H1 (cell line): ENCODE results near the gene METAP1D.
"Not testable (repeated sequence)": the region's sequence is repeated elsewhere in the genome, so short reads cannot be mapped to it uniquely, and the experiment has no call there.

ENCODE experiments used
- CTBP2 ChIP-seq: IDR thresholded peaks from 2 replicates; pipeline ENCODE4 v1.7.0; 2011; ENCODE audit warnings: borderline replicate concordance, mild to moderate bottlenecking, moderate library complexity, mixed read lengths, low read length; ENCODE audit not compliant: insufficient read depth, insufficient read length
- EZH2 ChIP-seq: fragments of 200-600 bp; sonication (generic); IDR thresholded peaks from 2 replicates; pipeline ENCODE4 v1.7.1; 2012; ENCODE audit warnings: low read depth, mild to moderate bottlenecking, moderate library complexity, low read length, inconsistent platforms; ENCODE audit not compliant: severe bottlenecking
- HDAC6 ChIP-seq: IDR thresholded peaks from one replicate; pipeline ENCODE4 v1.7.1; 2012; ENCODE audit warnings: low read depth, mild to moderate bottlenecking, inconsistent platforms, low read length, moderate library complexity
- KDM5A ChIP-seq: fragments of 200-600 bp; IDR thresholded peaks from 2 replicates; pipeline ENCODE4 v1.7.1; 2012; ENCODE audit warnings: mild to moderate bottlenecking, low read length, inconsistent platforms, mixed read lengths
- POLR2A ChIP-seq, 2 experiments: IDR thresholded peaks; 1 replicate in 1 of 2; 2 replicates in 1 of 2; pipeline ENCODE4 v1.6.1; 2011; ENCODE audit warnings: low read depth in 2 of 2, low read length in 2 of 2, mild to moderate bottlenecking in 2 of 2; ENCODE audit errors: control extremely low read depth in 1 of 2
- TAF1 ChIP-seq: IDR thresholded peaks from 2 replicates; pipeline ENCODE4 v1.6.1; 2011; ENCODE audit warnings: mild to moderate bottlenecking, low read depth, low read length
- YY1 ChIP-seq: IDR thresholded peaks from 2 replicates; pipeline ENCODE4 v1.6.1; 2011; ENCODE audit warnings: low read depth, mild to moderate bottlenecking, low read length
- TF ChIP-seq, protein P1 (sequence below), 3 experiments: IDR thresholded peaks; 1 replicate in 2 of 3; 2 replicates in 1 of 3; pipeline versions ENCODE4 v1.5.1 to v1.6.1; 2011; ENCODE audit warnings: low read length in 3 of 3, mild to moderate bottlenecking in 3 of 3, inconsistent platforms in 2 of 3, low read depth in 1 of 3, moderate library complexity in 1 of 3; ENCODE audit not compliant: insufficient read depth in 1 of 3; ENCODE audit errors: control extremely low read depth in 1 of 3
- TF ChIP-seq, protein P2 (sequence below): IDR thresholded peaks from 2 replicates; pipeline ENCODE4 v1.6.1; 2012; ENCODE audit warnings: inconsistent platforms

DNA sequence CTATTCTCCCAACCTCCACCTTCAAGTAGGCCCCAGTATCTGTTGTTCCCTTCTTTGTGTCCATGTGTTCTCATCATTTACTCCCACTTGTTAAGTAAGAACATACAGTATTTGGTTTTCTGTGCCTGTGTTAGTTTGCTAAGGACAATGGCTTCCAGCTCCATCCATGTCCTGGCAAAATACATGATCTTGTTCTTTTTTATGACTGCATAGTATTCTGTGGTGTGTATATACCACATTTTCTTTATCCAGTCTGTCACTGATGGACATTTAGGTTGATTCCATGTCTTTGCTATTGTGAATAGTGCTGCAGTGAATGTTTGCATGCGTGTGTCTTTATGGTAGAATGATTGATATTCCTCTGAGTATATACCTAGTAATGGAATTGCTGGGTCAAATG is 15.8 kb upstream of the METAP1D start:
- TF ChIP-seq KDM5A; CTBP2; HDAC6; EZH2; TAF1; POLR2A (IDR thresholded peaks at IDR 0.05; ENCODE audit: control extremely low read depth in 1 of 2, low read depth in 2 of 2, low read length in 2 of 2); YY1: not testable (repeated sequence)
- TF ChIP-seq, protein P1, sequence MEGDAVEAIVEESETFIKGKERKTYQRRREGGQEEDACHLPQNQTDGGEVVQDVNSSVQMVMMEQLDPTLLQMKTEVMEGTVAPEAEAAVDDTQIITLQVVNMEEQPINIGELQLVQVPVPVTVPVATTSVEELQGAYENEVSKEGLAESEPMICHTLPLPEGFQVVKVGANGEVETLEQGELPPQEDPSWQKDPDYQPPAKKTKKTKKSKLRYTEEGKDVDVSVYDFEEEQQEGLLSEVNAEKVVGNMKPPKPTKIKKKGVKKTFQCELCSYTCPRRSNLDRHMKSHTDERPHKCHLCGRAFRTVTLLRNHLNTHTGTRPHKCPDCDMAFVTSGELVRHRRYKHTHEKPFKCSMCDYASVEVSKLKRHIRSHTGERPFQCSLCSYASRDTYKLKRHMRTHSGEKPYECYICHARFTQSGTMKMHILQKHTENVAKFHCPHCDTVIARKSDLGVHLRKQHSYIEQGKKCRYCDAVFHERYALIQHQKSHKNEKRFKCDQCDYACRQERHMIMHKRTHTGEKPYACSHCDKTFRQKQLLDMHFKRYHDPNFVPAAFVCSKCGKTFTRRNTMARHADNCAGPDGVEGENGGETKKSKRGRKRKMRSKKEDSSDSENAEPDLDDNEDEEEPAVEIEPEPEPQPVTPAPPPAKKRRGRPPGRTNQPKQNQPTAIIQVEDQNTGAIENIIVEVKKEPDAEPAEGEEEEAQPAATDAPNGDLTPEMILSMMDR (IDR thresholded peaks at IDR 0.05; ENCODE audit: control extremely low read depth in 1 of 3, insufficient read depth in 1 of 3, low read depth in 1 of 3, low read length in 3 of 3), result not testable (repeated sequence)
- TF ChIP-seq, protein P2, sequence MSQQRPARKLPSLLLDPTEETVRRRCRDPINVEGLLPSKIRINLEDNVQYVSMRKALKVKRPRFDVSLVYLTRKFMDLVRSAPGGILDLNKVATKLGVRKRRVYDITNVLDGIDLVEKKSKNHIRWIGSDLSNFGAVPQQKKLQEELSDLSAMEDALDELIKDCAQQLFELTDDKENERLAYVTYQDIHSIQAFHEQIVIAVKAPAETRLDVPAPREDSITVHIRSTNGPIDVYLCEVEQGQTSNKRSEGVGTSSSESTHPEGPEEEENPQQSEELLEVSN, result not testable (repeated sequence)
